Suprapubic skin (tissue), 3 donors: Measurements from ENCODE around the gene STAC3.

Experiments used
- POLR2AphosphoS5 ChIP-seq, 3 donors: sonication (generic); formaldehyde crosslinking; IDR thresholded peaks; one replicate each; pipeline ENCODE4 v1.6.1; 2017; ENCODE audit warnings: antibody characterized with exemption in 3 of 3
- TF ChIP-seq, protein P1 (sequence below), 2 donors: fragments of 200-600 bp in 1 of 2; fragments of 450-650 bp in 1 of 2; sonication (generic) in 1 of 2; IDR thresholded peaks; one replicate each; pipeline ENCODE4 v1.5.1; 2016 to 2019; ENCODE audit warnings: antibody characterized with exemption in 2 of 2, mild to moderate bottlenecking in 1 of 2, moderate library complexity in 1 of 2

DNA sequence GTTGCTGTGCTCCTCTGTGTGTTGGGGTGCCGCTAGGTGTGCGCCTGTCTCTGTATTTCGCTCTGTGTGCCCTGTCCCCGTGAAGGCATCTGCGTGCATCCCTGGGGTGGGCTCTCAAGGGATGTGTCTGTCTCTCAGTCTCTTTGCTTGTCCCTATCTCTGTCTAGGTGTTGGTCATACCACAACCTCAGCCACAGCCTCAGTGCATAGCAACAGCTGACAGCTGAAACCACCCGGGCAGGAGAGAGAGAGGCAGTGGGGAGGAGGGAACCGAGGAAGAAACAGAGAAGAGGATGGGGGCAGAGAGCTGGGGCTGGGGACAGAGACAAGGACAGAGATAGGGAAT lies 35.3 kb downstream of the STAC3 start:
- no peak for TF ChIP-seq POLR2AphosphoS5 (IDR thresholded peaks at IDR 0.05)
- TF ChIP-seq, protein P1, sequence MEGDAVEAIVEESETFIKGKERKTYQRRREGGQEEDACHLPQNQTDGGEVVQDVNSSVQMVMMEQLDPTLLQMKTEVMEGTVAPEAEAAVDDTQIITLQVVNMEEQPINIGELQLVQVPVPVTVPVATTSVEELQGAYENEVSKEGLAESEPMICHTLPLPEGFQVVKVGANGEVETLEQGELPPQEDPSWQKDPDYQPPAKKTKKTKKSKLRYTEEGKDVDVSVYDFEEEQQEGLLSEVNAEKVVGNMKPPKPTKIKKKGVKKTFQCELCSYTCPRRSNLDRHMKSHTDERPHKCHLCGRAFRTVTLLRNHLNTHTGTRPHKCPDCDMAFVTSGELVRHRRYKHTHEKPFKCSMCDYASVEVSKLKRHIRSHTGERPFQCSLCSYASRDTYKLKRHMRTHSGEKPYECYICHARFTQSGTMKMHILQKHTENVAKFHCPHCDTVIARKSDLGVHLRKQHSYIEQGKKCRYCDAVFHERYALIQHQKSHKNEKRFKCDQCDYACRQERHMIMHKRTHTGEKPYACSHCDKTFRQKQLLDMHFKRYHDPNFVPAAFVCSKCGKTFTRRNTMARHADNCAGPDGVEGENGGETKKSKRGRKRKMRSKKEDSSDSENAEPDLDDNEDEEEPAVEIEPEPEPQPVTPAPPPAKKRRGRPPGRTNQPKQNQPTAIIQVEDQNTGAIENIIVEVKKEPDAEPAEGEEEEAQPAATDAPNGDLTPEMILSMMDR (IDR thresholded peaks at IDR 0.05): no peak
